IgD-negative memory B cell (primary cell): Measurements from ENCODE around the gene CT47C1. TPM values are rescaled to one million over a fixed set of nuclear protein-coding genes. Genes with fewer than 3 reads are reported as not detected.

Source experiments
- H3K27ac Mint-ChIP-seq, 3 donors: one replicate each; pipeline ENCODE4 v1.8.0; 2020 to 2022; ENCODE audit warnings: mild to moderate bottlenecking in 3 of 3, mixed read lengths in 3 of 3, moderate library complexity in 1 of 3
- H3K27me3 Mint-ChIP-seq: one replicate; pipeline ENCODE4 v1.8.0; 2021; ENCODE audit warnings: mixed read lengths
- H3K36me3 Mint-ChIP-seq: one replicate; pipeline ENCODE4 v1.8.0; 2020; ENCODE audit warnings: mild to moderate bottlenecking, mixed read lengths
- H3K4me1 Mint-ChIP-seq, 3 donors: one replicate each; pipeline ENCODE4 v1.8.0; 2020 to 2022; ENCODE audit warnings: mixed read lengths in 3 of 3, mild to moderate bottlenecking in 1 of 3
- H3K4me3 Mint-ChIP-seq, 4 donors: one replicate each; pipeline ENCODE4 v1.8.0; 2020 to 2022; ENCODE audit warnings: mild to moderate bottlenecking in 4 of 4, mixed read lengths in 4 of 4, moderate library complexity in 3 of 4
- H3K9me3 Mint-ChIP-seq, 3 donors: one replicate each; pipeline ENCODE4 v1.8.0; 2020 to 2021; ENCODE audit warnings: mixed read lengths in 3 of 3, mild to moderate bottlenecking in 1 of 3
- polyA plus RNA-seq: library from polyadenylated mRNA; unstranded; fragments of 300-500 nt; fragmentation: Illumina TruSeq; gene quantifications from one replicate; pipeline ENCODE4 v1.2.3, GENCODE V29; 2021

The CT47C1 gene
- polyA plus RNA-seq, 1 donor from 2014 or later: not detected

DNA sequence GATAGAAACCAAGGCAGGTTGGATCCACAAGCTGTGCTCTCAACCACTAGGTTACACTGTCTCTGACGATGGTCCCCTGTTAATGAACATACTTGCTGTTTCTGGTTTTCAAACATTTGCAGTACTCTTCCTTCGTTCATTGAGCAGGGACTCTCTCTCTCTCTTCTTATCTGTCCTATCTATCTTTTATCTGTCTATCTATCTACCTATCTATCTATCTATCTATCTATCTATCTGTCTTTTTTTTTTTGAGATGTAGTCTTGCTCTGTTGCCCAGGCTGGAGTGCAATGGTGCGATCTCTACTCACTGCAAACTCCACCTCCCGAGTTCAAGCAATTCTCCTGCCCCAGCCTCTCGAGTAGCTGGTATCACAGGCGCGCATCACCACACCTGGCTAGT, 9.4 kb upstream of the CT47C1 start:
- no peaks in the 10 kb centered on the region for H3K4me1 Mint-ChIP-seq
- H3K27ac Mint-ChIP-seq: no peak overlapping the region
- no peaks in the 10 kb centered on the region for H3K9me3 Mint-ChIP-seq
- peaks cover 9% of the 10 kb centered on the region for H3K27me3 Mint-ChIP-seq
- no peaks in the 10 kb centered on the region for H3K36me3 Mint-ChIP-seq
- no peak overlapping the region for H3K4me3 Mint-ChIP-seq

DNA sequence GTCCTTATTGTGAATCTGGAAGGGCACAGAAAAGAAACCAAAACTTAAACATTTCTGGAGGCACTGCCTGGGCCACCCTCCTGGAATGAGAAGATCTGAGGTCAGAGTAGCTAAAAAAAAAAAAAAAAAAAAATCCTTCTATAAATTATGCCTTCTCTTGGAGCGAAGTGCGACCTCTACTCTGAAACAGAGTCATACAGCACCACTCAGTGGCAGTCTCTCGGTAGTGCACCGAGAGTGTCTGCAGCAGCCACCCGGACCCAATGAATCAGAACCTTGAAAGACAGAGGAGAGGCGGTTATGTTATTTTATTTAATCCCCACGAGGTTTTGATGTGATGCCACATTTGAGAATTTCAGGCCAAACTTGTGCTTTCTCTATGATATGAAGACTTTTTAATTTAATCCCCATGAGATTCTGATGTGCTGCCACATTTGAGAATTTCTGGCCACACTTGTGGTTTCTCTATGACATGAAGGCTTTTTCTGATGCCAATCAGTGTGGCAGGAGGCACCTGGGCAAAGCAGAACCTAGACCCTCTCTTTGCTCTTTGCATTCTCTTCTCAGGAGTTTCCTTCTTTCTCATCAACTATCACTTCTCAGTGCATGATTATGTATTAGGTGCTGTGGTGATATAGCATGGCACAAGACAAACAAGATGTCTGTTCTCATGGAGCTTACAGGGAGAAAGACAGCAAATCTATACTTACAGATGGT, 5.6 kb upstream of the CT47C1 start:
- Mint-ChIP-seq H3K4me1 (peaks cover 0 to 12% (median 8%) of the 10 kb centered on the region in 3 donors), H3K4me3 (no peak overlapping the region), H3K9me3 (no peaks in the 10 kb centered on the region), H3K27ac (no peak overlapping the region), H3K27me3 (peaks cover 2% of the 10 kb centered on the region), H3K36me3 (no peaks in the 10 kb centered on the region)

DNA sequence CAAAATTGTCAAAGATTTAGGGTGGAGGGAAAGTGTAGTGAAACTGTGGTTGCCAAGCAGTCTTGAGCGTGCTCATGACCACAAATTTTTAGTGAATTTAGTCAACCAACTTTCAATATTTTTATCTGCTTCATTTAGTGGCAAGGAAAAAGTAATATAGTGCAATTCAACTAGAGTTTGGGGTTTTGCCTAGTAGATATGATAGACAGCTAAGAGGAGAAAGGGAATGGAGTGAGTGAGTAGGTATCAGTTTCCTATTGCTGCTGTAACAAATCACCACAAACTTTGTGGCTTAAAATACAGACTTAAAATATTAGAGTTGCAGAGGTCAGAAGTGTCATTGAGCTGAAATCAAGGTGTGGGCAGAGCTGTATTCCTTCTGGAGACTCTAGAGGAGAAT, 3.7 kb upstream of the CT47C1 start:
- Mint-ChIP-seq H3K4me3 (no peak overlapping the region), H3K9me3 (no peaks in the 10 kb centered on the region), H3K27ac (no peak overlapping the region), H3K4me1 (peaks cover 0 to 12% (median 8%) of the 10 kb centered on the region in 3 donors), H3K27me3 (peaks cover 2% of the 10 kb centered on the region), H3K36me3 (no peaks in the 10 kb centered on the region)

DNA sequence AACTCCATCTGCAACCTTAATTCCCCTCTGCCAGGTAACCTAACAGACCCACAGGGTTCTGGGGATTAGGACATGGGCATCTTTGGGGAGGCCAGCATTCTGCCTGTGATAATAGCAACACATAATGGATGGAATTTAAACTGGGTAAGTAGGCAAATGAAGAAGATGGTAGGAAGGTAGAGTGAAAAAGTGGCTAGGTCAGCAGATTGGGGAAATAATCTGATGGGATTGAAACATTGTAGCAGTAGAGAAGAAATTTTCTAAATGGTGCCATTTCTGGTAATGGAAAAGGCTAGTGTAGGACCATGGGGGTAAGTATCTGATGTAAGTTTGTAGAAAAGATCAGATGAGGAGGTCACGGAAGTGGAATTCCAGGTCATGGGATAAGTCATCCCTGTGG, 3.0 kb upstream of the CT47C1 start:
- H3K27ac Mint-ChIP-seq: no peak overlapping the region

DNA sequence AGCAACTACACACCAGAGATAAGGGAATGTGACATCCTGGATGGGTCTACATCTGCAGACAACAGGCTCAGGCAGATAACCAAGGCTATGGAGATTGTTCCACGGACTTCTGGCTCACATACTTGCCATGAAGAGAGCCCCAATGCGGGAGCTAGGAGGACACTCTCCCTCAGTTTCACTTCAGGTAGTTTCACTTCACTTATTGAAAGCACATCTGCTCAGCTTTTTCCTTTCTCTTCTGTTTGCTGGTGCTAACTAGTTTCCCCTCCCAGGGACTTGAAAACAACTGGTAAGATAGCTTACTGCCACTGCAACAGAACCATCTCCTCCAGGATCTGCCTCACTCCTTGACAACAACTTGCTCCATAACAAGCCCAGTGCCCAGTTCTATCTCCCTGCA, 1.4 kb upstream of the CT47C1 start:
- Mint-ChIP-seq H3K27me3 (no peaks in the 10 kb centered on the region), H3K4me1 (peaks cover 0 to 12% (median 8%) of the 10 kb centered on the region in 3 donors), H3K27ac (peak overlapping the region in 1 of 3 donors; percentile 50), H3K9me3 (no peaks in the 10 kb centered on the region), H3K36me3 (no peaks in the 10 kb centered on the region), H3K4me3 (peak overlapping the region in 2 of 4 donors; percentile 44 to 58)

More for the DNA sequence above, 3.0 kb upstream of the CT47C1 start:
- Mint-ChIP-seq H3K9me3 (no peaks in the 10 kb centered on the region), H3K4me3 (no peak overlapping the region), H3K27me3 (peaks cover 1% of the 10 kb centered on the region), H3K4me1 (peaks cover 0 to 12% (median 8%) of the 10 kb centered on the region in 3 donors), H3K36me3 (no peaks in the 10 kb centered on the region)

DNA sequence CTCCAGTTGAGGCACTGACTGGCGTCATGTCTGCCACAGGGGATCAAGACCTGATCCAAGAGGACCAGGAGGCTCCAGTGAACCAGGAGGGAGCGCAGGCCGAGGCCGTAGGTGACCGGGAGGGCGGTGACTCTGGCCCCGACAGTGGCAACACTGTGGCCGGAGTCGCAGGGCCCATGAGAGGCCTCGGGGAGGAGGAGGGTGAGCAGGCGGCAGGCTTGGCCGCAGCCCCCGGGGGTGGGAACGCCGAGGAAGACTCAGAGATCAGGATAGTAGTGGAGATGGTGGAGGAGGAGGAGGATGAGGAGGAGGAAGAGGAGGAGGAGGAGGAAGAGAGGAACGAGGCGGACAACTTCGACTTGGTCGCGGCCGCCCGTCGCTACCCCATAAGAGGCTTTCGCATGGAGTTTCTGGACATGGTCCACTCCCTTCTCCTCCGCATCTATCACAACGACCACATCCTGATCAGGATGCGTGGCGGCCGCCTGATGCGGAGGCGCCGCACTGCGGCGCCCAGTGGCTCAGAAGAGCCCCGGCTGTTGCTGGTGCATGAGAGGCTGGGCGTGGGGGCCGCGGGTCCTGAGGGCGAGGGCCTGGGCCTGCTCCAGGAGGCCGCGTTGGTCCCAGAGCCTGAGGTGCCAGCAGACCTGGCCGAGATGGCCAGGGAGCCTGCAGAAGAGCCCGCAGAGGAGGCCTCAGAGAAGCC, 560 bp downstream of the CT47C1 start:
- Mint-ChIP-seq H3K36me3 (no peaks in the 10 kb centered on the region), H3K27ac (no peak overlapping the region)

DNA sequence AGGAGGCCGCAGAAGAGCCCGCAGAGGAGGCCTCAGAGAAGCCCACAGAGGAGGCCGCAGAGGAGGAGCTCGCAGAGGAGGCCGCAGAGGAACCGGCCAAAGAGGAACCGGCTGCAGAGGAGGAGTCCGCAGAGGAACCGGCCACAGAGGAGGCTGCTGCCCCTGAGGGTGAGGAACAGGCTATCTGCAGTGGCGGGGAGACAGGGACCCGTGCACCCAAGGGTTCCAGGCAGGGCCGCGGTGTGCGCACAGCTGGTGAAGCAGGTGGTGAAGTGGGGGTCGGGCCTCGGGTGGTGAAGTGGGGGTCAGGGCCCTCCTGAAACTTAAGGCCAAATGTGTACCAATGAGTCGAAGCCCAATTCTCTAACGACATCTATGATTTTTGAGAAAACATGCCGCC, 1.1 kb downstream of the CT47C1 start:
- Mint-ChIP-seq H3K27me3 (no peaks in the 10 kb centered on the region), H3K9me3 (no peaks in the 10 kb centered on the region), H3K36me3 (no peaks in the 10 kb centered on the region), H3K4me3 (no peak overlapping the region), H3K4me1 (peaks cover 0 to 12% (median 8%) of the 10 kb centered on the region in 3 donors), H3K27ac (no peak overlapping the region)

More for the DNA sequence above, 560 bp downstream of the CT47C1 start:
- Mint-ChIP-seq H3K4me3 (no peak overlapping the region), H3K4me1 (peaks cover 0 to 12% (median 8%) of the 10 kb centered on the region in 3 donors), H3K9me3 (no peaks in the 10 kb centered on the region), H3K27me3 (no peaks in the 10 kb centered on the region)

DNA sequence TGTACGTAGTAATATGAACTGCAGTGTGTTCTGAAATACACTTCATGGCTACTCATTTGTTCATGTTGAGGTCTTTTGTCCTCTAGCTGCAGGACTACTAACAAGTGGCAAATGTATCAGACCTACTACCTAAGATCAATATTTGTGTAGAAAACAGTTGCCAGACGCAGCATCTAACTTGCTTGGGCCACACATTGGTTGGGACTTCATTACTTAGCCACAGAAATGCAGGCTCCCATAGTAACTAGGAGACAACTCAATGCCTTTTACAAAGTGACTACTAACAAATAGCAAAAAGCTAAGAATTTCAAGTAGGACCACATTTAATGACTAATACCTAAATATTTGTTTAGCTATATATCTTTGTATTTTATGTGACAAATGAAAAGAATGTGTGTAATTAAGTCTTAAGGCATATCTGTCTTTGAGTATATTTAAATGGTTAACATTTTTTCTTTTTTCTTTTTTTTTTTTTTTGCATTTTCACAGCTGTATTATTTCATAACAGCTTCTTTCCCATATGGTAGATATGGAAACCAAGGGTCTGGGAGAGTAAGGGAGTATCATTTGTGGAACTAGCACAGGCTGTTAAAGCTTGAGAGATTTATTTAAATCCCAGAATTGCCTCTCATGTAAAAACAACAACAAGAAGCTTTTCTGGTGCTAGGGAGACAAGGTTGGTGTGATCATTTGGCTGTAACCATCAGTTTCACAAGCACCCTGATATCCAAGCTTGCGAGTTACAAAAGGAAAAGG, 2.7 kb downstream of the CT47C1 start:
- H3K9me3 Mint-ChIP-seq: peaks cover 0 to 2% (median 0%) of the 10 kb centered on the region in 3 donors
- peaks cover 0 to 12% (median 8%) of the 10 kb centered on the region in 3 donors for H3K4me1 Mint-ChIP-seq
- H3K27ac Mint-ChIP-seq: no peak overlapping the region
- no peaks in the 10 kb centered on the region for H3K36me3 Mint-ChIP-seq
- H3K27me3 Mint-ChIP-seq: no peaks in the 10 kb centered on the region
- no peak overlapping the region for H3K4me3 Mint-ChIP-seq

DNA sequence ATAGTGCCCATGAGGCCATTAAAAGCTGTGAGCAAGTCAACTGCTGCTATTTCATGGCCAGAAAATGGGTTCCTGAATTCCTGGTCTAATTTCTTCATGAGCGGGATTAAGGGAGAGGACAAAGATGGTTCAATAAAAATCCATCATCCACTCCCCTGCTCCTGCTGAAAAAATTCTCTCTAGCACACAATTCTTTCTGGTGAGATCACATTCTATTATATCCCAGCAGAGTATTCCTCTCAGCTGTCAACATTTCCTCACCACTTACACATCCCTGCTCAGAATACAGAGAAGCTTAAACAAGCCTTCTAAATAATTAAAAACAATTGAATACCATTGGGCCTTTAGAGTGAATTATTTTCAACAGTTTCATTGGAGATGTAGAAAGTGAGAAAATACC, 9.5 kb downstream of the CT47C1 start:
- Mint-ChIP-seq H3K4me1 (no peaks in the 10 kb centered on the region), H3K27ac (no peak overlapping the region), H3K27me3 (peaks cover 5% of the 10 kb centered on the region)

DNA sequence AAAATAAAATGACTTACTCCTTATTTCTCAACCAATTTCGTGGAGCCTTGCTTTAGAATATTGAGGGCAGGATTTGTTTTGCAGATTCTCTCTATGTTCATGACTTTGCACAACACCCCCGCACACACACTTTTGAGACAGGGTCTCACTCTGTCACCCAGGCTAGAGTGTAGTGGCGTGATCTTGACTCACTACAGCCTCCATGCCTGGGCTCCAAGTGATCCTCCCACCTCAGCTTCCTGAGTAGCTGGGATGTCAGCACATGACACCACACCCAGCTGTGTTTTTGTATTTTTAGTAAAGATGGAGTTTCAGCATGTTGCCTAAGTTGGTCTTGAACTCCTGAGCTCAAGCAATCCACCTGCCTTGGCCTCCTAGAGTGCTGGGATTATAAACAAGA, 12.0 kb downstream of the CT47C1 start:
- Mint-ChIP-seq H3K27ac (no peak overlapping the region), H3K4me3 (no peak overlapping the region), H3K27me3 (peaks cover 5% of the 10 kb centered on the region), H3K4me1 (peaks cover 3 to 5% (median 4%) of the 10 kb centered on the region in 3 donors), H3K36me3 (peaks cover 2% of the 10 kb centered on the region), H3K9me3 (no peaks in the 10 kb centered on the region)

More for the DNA sequence above, 9.5 kb downstream of the CT47C1 start:
- H3K9me3 Mint-ChIP-seq: peaks cover 0 to 2% (median 0%) of the 10 kb centered on the region in 3 donors
- peaks cover under 1% of the 10 kb centered on the region for H3K36me3 Mint-ChIP-seq
- no peak overlapping the region for H3K4me3 Mint-ChIP-seq

DNA sequence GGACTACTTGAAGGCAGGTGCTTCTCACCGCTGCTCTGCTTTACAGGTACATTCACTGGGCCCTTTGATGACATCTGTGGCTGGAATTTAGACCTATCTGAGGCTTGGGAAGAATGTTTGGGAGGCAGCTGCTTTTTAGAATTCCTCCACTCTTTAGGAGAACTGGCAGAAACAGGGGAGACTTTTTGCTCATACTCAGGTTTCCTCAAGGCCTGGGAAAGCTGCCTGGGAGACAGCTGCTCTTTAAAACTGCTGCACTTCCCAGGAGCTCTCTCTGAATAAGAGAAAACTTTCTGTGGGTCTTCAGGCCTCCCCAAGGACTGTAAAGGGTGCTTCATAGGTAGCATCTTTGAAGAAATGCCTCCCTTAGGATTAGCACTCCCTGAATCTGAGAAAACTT, 14.3 kb downstream of the CT47C1 start:
- no peaks in the 10 kb centered on the region for H3K9me3 Mint-ChIP-seq
- H3K36me3 Mint-ChIP-seq: peaks cover 2% of the 10 kb centered on the region
- peaks cover 5% of the 10 kb centered on the region for H3K27me3 Mint-ChIP-seq
- peaks cover 5 to 7% (median 5%) of the 10 kb centered on the region in 3 donors for H3K4me1 Mint-ChIP-seq
- no peak overlapping the region for H3K4me3 Mint-ChIP-seq
- H3K27ac Mint-ChIP-seq: no peak overlapping the region

DNA sequence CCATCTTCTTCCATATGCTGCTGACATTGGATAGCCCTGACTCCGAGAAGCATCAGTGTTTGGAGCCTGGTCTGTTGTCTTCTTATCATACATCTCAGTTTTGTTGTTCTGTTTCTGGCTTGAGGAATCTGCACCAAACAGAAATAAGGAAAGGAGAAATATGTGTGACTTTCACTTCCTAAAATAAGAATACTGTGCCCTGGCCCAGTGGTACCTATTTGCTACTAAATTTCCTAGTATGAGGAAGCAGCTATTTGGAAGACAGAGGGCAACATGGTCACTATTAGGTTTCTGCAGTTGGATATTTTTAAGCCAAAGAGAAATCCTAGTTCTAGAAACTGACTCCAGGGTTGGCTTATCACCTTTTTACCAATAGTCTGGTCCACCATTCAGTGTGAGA, 16.8 kb downstream of the CT47C1 start:
- H3K27me3 Mint-ChIP-seq: peaks cover 2% of the 10 kb centered on the region
- H3K36me3 Mint-ChIP-seq: peaks cover 2% of the 10 kb centered on the region
- H3K9me3 Mint-ChIP-seq: no peaks in the 10 kb centered on the region
- peaks cover 5 to 7% (median 5%) of the 10 kb centered on the region in 3 donors for H3K4me1 Mint-ChIP-seq
- no peak overlapping the region for H3K27ac Mint-ChIP-seq
- no peak overlapping the region for H3K4me3 Mint-ChIP-seq

DNA sequence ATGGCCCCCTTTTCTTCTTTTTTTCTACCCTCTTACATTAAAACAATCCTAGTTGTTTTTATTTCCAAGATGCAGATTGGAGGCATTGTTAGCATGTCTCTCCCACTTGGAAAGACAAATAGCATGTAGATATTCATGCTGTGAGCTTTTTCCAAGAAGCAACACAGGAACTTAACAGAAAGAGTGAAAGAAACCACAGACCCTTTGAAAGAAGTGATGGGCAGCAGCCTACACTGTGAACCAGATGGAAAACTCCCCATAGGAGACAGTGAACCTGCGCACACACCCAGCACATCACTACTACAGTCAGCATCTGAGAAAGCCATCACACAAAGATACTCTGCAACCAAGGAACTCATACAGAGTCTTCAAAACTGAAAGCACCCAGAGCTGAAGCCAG, 17.8 kb downstream of the CT47C1 start:
- Mint-ChIP-seq H3K9me3 (no peaks in the 10 kb centered on the region), H3K4me1 (peaks cover 5 to 7% (median 5%) of the 10 kb centered on the region in 3 donors)

DNA sequence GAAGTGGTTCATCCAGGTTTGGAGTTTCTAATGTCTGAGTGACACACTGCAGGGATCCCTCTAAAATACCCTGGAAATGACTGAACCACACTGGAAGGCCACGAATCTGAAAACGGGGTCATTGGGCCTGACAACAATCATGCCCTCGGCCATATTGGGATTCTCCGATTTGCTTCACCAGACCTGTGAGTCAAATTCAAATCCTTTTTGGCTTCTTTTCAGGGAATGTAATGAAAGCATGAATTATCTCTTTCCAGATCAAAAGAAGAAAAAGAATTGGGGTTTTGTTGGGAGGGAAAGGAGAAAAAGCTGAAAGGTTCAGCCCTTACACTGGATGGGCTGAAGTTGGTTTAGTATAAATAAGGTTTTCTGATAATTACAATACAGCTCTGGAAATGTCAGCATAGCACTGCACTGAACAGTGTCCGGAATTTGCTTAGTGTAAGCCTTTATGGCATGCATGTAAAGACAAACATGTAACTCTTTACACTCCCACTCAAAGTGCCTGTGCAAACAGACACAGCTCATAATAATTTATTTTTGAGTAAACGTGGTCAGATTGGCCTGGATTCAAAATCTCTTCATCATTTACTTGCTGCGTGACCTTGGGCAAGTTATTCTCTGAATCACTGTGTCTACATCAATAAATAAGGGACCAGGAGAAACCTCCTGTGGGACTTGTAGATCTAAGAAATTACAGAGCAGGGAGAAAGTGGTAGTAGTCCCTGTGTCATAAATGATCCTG, 21.4 kb downstream of the CT47C1 start:
- H3K27ac Mint-ChIP-seq: no peak overlapping the region
- H3K36me3 Mint-ChIP-seq: no peaks in the 10 kb centered on the region
- no peaks in the 10 kb centered on the region for H3K9me3 Mint-ChIP-seq
- H3K27me3 Mint-ChIP-seq: peaks cover 6% of the 10 kb centered on the region
- H3K4me3 Mint-ChIP-seq: no peak overlapping the region
- H3K4me1 Mint-ChIP-seq: peaks cover 5 to 9% (median 7%) of the 10 kb centered on the region in 3 donors

More for the DNA sequence above, 17.8 kb downstream of the CT47C1 start:
- Mint-ChIP-seq H3K4me3 (peak overlapping the region in 1 of 4 donors; percentile 33), H3K27ac (no peak overlapping the region), H3K36me3 (peaks cover 2% of the 10 kb centered on the region), H3K27me3 (peaks cover 2% of the 10 kb centered on the region)
